IMR-90 (cell line): ENCODE data around the gene DCHS2. TPM values are rescaled to one million over a fixed set of nuclear protein-coding genes. Genes with fewer than 3 reads are reported as not detected.

Experiments
- ATAC-seq: fragments of 200-7000 bp; cut with Tn5 transposase; 2 replicates; pipeline ENCODE4 v1.9.1; 2020; ENCODE audit warnings: low read depth, mild to moderate bottlenecking, moderate library complexity
- BruUV-seq: library from RNA; stranded (reverse); fragments of 400-500 nt; replicated peaks from 2 replicates; lab custom pipeline; 2021; lab: Mats Ljungman, UMichigan
- CTCF ChIA-PET: fragments of 300-600 bp; formaldehyde crosslinking; extraction: SDS; loops from one replicate; lab custom pipeline; 2021; ENCODE audit warnings: antibody characterized with exemption; lab: Yijun Ruan, JAX
- POLR2A ChIA-PET: fragments of 300-600 bp; sonication (Branson Sonifier 250); formaldehyde crosslinking; loops from one replicate; lab custom pipeline; 2022; ENCODE audit warnings: antibody characterized with exemption; ENCODE audit not compliant: unreplicated experiment; lab: Charles Lee
- DNase-seq: peaks from one replicate; pipeline ENCODE4 v3.0.0; 2013
- H2AFZ ChIP-seq: replicated peaks from 2 replicates; pipeline ENCODE3; 2013; ENCODE audit warnings: low read length, mild to moderate bottlenecking; ENCODE audit not compliant: poor library complexity
- H2AK5ac ChIP-seq: 2 replicates; pipeline ENCODE4 v1.6.1; 2013; ENCODE audit warnings: low read depth, low read length, inconsistent platforms
- H2AK9ac ChIP-seq: replicated peaks from 2 replicates; pipeline ENCODE3; 2013; ENCODE audit warnings: mild to moderate bottlenecking, low read depth, low read length, moderate library complexity; ENCODE audit not compliant: poor library complexity
- H2BK120ac ChIP-seq: 2 replicates; pipeline ENCODE4 v1.6.1; 2013; ENCODE audit warnings: low read depth, low read length, inconsistent platforms
- H2BK15ac ChIP-seq: 3 replicates; pipeline ENCODE4 v1.6.1; 2013; ENCODE audit warnings: low read depth, low read length, inconsistent platforms
- H2BK20ac ChIP-seq: 2 replicates; pipeline ENCODE4 v1.6.1; 2013; ENCODE audit warnings: low read depth, mild to moderate bottlenecking, inconsistent platforms, low read length, moderate library complexity
- H2BK5ac ChIP-seq: 2 replicates; pipeline ENCODE4 v1.6.1; 2013; ENCODE audit warnings: mild to moderate bottlenecking, low read depth, low read length, inconsistent platforms; ENCODE audit not compliant: poor library complexity, severe bottlenecking
- H3K14ac ChIP-seq: replicated peaks from 2 replicates; pipeline ENCODE4 v1.6.1; 2013; ENCODE audit warnings: low read depth, low read length, inconsistent platforms
- H3K18ac ChIP-seq: 2 replicates; pipeline ENCODE4 v1.6.1; 2013; ENCODE audit warnings: low read depth, low read length, control low read depth
- H3K23ac ChIP-seq: 2 replicates; pipeline ENCODE4 v1.6.1; 2013; ENCODE audit warnings: low read depth, low read length, inconsistent platforms
- H3K27ac ChIP-seq: 2 replicates; pipeline ENCODE4 v1.5.1; 2013; ENCODE audit warnings: mild to moderate bottlenecking, control low read depth, low read length; ENCODE audit not compliant: insufficient read depth
- H3K27me3 ChIP-seq: 2 replicates; pipeline ENCODE4 v1.6.1; 2013; ENCODE audit warnings: low read length; ENCODE audit not compliant: control insufficient read depth, insufficient read depth
- H3K36me3 ChIP-seq: 2 replicates; pipeline ENCODE4 v1.6.1; 2013; ENCODE audit warnings: low read length, mixed read lengths; ENCODE audit not compliant: control insufficient read depth, insufficient read depth
- H3K4ac ChIP-seq: 2 replicates; pipeline ENCODE4 v1.6.1; 2013; ENCODE audit warnings: low read depth, low read length, inconsistent platforms
- H3K4me1 ChIP-seq: 2 replicates; pipeline ENCODE4 v1.6.1; 2013; ENCODE audit warnings: low read length, mixed read lengths; ENCODE audit not compliant: control insufficient read depth, insufficient read depth
- H3K4me2 ChIP-seq: 2 replicates; pipeline ENCODE4 v1.6.1; 2013; ENCODE audit warnings: low read depth, mild to moderate bottlenecking, control low read depth, low read length, moderate library complexity
- H3K4me3 ChIP-seq: 2 replicates; pipeline ENCODE4 v1.5.1; 2013; ENCODE audit warnings: low read depth, mild to moderate bottlenecking, control low read depth, low read length, moderate library complexity; ENCODE audit not compliant: insufficient read depth
- H3K56ac ChIP-seq: 2 replicates; pipeline ENCODE4 v1.6.1; 2013; ENCODE audit warnings: low read length, inconsistent platforms; ENCODE audit not compliant: insufficient read depth; ENCODE audit errors: extremely low read depth
- H3K79me1 ChIP-seq, 2 experiments: 2 replicates each; pipeline ENCODE4 v1.6.1; 2013; ENCODE audit warnings: low read length in 2 of 2, inconsistent platforms in 1 of 2, low read depth in 1 of 2
- H3K9ac ChIP-seq: 2 replicates; pipeline ENCODE4 v1.6.1; 2013; ENCODE audit warnings: low read depth, low read length, control low read depth
- H3K9me1 ChIP-seq: 2 replicates; pipeline ENCODE4 v1.6.1; 2013; ENCODE audit warnings: low read length, inconsistent platforms; ENCODE audit not compliant: insufficient read depth
- H3K9me3 ChIP-seq: 2 replicates; pipeline ENCODE4 v1.6.1; 2013; ENCODE audit warnings: low read length; ENCODE audit not compliant: control insufficient read depth, insufficient read depth
- H4K20me1 ChIP-seq: 2 replicates; pipeline ENCODE4 v1.6.1; 2013; ENCODE audit warnings: low read length, inconsistent platforms; ENCODE audit not compliant: insufficient read depth
- H4K5ac ChIP-seq: 2 replicates; pipeline ENCODE4 v1.6.1; 2013; ENCODE audit warnings: mild to moderate bottlenecking, low read depth, low read length, control low read depth
- H4K8ac ChIP-seq, 2 experiments: 2 replicates each; pipeline ENCODE4 v1.6.1; 2013; ENCODE audit warnings: low read depth in 2 of 2, low read length in 2 of 2, control low read depth in 1 of 2, inconsistent platforms in 1 of 2
- H4K91ac ChIP-seq: 2 replicates; pipeline ENCODE4 v1.6.1; 2013; ENCODE audit warnings: low read depth, low read length, inconsistent platforms; ENCODE audit not compliant: insufficient read depth
- BHLHE40 ChIP-seq: fragments of 150-350 bp; IDR thresholded peaks from 2 replicates; pipeline ENCODE4 v1.6.1; 2016; ENCODE audit warnings: mild to moderate bottlenecking, low read depth, low read length
- CEBPB ChIP-seq: IDR thresholded peaks from 2 replicates; pipeline ENCODE4 v1.6.1; 2012; ENCODE audit warnings: low read depth, low read length, improper control_type of control experiment
- CHD1 ChIP-seq: IDR thresholded peaks from 2 replicates; pipeline ENCODE4 v1.6.1; 2012; ENCODE audit warnings: low read depth, low read length, improper control_type of control experiment
- FOS ChIP-seq: fragments of 150-350 bp; IDR thresholded peaks from 2 replicates; pipeline ENCODE4 v1.6.1; 2016; ENCODE audit warnings: low read depth, low read length
- MAFK ChIP-seq: IDR thresholded peaks from 2 replicates; pipeline ENCODE4 v1.6.1; 2012; ENCODE audit warnings: low read depth, low read length, improper control_type of control experiment
- MAZ ChIP-seq: IDR thresholded peaks from 2 replicates; pipeline ENCODE4 v1.6.1; 2012; ENCODE audit warnings: low read depth, mild to moderate bottlenecking, low read length, improper control_type of control experiment, moderate library complexity, borderline replicate concordance
- MXI1 ChIP-seq: IDR thresholded peaks from 2 replicates; pipeline ENCODE4 v1.6.1; 2012; ENCODE audit warnings: low read depth, mild to moderate bottlenecking, low read length, moderate library complexity, borderline replicate concordance
- NFE2L2 ChIP-seq: fragments of 150-350 bp; IDR thresholded peaks from 2 replicates; pipeline ENCODE4 v1.6.1; 2016; ENCODE audit warnings: low read depth, mild to moderate bottlenecking, low read length
- POLR2A ChIP-seq: IDR thresholded peaks from 2 replicates; pipeline ENCODE4 v1.6.1; 2012; ENCODE audit warnings: mild to moderate bottlenecking, low read depth, low read length
- RAD21 ChIP-seq: IDR thresholded peaks from 2 replicates; pipeline ENCODE4 v1.6.1; 2012; ENCODE audit warnings: low read length, improper control_type of control experiment
- RCOR1 ChIP-seq: IDR thresholded peaks from 2 replicates; pipeline ENCODE4 v1.6.1; 2012; ENCODE audit warnings: mild to moderate bottlenecking, low read length, improper control_type of control experiment; ENCODE audit not compliant: insufficient replicate concordance
- RFX5 ChIP-seq: IDR thresholded peaks from 2 replicates; pipeline ENCODE4 v1.8.0; 2012; ENCODE audit warnings: low read depth, mild to moderate bottlenecking, low read length, moderate library complexity
- SMC3 ChIP-seq: fragments of 150-350 bp; IDR thresholded peaks from 2 replicates; pipeline ENCODE4 v1.6.1; 2016; ENCODE audit warnings: low read depth, mild to moderate bottlenecking, antibody characterized with exemption, low read length, moderate library complexity
- whole genome bisulfite sequencing, 2 experiments: methylation state at CpG; one replicate each; pipeline versions ENCODE4 v1.1.5 to v1.1.7; 2013; ENCODE audit warnings: missing lambda C conversion rate in 2 of 2; ENCODE audit not compliant: insufficient read length in 1 of 2; ENCODE audit errors: extremely low coverage in 2 of 2; 5-methylcytosine and 5-hydroxymethylcytosine counted together
- dilution Hi-C: fragments of 300-500 bp; cut with HindIII; formaldehyde crosslinking; loops from one replicate; pipeline ENCODE4 v1.14.3; 2018; ENCODE audit warnings: low sequenced_read_pairs; ENCODE audit not compliant: unreplicated experiment
- in situ Hi-C: fragments of 300-500 bp; cut with MboI; formaldehyde crosslinking; loops from 3 replicates; pipeline ENCODE4 v1.14.3; 2019; ENCODE audit warnings: low sequenced_read_pairs, inconsistent platforms, mixed read lengths
- intact Hi-C: fragments of 100-400 bp; cut with micrococcal nuclease; formaldehyde crosslinking; loops from 2 replicates; pipeline ENCODE4 v1.10.0; 2022
- polyA plus RNA-seq, 3 experiments: library from polyadenylated mRNA; depleted of rRNA; stranded (reverse); fragments of >200 nt; gene quantifications; 2 replicates each; pipeline ENCODE4 v1.2.3, GENCODE V29; 2012; ENCODE audit warnings: low replicate concordance in 1 of 3
- total RNA-seq: library from RNA; depleted of rRNA; stranded (reverse); fragments of >200 nt; gene quantifications from 2 replicates; pipeline ENCODE4 v1.2.3, GENCODE V29; 2012
- TF ChIP-seq, protein P1 (sequence below): conservative IDR thresholded peaks from 2 replicates; pipeline ENCODE4 v1.5.1; 2012; ENCODE audit warnings: mild to moderate bottlenecking, low read depth, low read length, improper control_type of control experiment
- TF ChIP-seq, protein P2 (sequence below): fragments of 150-350 bp; IDR thresholded peaks from 2 replicates; pipeline ENCODE4 v1.6.1; 2016; ENCODE audit warnings: low read depth, mild to moderate bottlenecking, low read length, moderate library complexity, borderline replicate concordance
- TF ChIP-seq, protein P3 (sequence below): fragments of 150-350 bp; IDR thresholded peaks from 2 replicates; pipeline ENCODE4 v1.6.1; 2017; ENCODE audit warnings: mild to moderate bottlenecking, antibody characterized with exemption, low read length, low read depth

The DCHS2 gene
- total and polyA plus RNA-seq, 2 of the 4 experiments (the other 2 are of a cell fraction) = not detected

DNA sequence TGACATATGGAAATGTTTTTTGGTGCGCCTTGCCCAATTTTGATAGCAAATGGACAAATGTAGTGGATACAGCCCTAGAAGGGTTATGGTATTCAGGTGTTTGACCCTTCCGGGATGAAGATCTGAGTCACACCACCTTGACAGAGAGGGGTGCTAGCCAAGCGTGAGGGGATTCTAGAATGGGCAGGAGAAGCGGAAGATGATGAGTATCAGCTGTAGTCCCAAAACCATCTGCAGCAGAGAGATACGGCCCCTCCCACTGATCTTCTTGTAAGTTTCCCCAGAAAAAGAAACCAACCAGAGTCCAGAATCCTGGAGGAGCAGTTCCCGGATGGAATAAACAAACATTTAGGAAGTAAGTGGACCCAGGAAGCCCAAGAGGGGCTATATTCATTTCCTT, 18.1 kb downstream of the DCHS2 start:
- Histone ChIP-seq H3K4ac (no peak overlapping the region), H3K27me3 (no peaks in the 10 kb centered on the region), H3K9ac (no peak overlapping the region), H3K23ac (no peak overlapping the region), H2BK20ac (no peak overlapping the region), H3K27ac (no peak overlapping the region), H2BK5ac (no peak overlapping the region), H3K4me2 (no peak overlapping the region), H2AK9ac (no peak overlapping the region), H2BK15ac (no peak overlapping the region), H2AK5ac (no peak overlapping the region), H3K14ac (no peak overlapping the region), H4K5ac (no peak overlapping the region), H3K9me1 (no peaks in the 10 kb centered on the region), H3K79me1 (no peaks in the 10 kb centered on the region), H3K56ac (no peak overlapping the region), H4K20me1 (no peaks in the 10 kb centered on the region), H2BK120ac (no peak overlapping the region), H3K18ac (no peak overlapping the region), H2AFZ (no peak overlapping the region), H3K4me3 (no peak overlapping the region), H4K91ac (no peak overlapping the region), H3K4me1 (no peaks in the 10 kb centered on the region), H3K9me3 (no peaks in the 10 kb centered on the region), H3K36me3 (no peaks in the 10 kb centered on the region), H4K8ac (no peak overlapping the region)
- ATAC-seq (no peak), DNase-seq (no peak)
- no CpG with 5 or more reads among the region's 6 CpGs for WGBS, 2 experiments
- in situ Hi-C loops (no loop called here), intact Hi-C loops (no loop called here), dilution Hi-C loops (no loop called here)
- BruUV-seq = no TSS peak
- no peak for TF ChIP-seq FOS
- TF ChIP-seq MAZ = no peak
- no peak for TF ChIP-seq BHLHE40
- no peak for TF ChIP-seq CEBPB
- TF ChIP-seq POLR2A = no peak
- TF ChIP-seq MAFK = no peak
- TF ChIP-seq, protein P1, sequence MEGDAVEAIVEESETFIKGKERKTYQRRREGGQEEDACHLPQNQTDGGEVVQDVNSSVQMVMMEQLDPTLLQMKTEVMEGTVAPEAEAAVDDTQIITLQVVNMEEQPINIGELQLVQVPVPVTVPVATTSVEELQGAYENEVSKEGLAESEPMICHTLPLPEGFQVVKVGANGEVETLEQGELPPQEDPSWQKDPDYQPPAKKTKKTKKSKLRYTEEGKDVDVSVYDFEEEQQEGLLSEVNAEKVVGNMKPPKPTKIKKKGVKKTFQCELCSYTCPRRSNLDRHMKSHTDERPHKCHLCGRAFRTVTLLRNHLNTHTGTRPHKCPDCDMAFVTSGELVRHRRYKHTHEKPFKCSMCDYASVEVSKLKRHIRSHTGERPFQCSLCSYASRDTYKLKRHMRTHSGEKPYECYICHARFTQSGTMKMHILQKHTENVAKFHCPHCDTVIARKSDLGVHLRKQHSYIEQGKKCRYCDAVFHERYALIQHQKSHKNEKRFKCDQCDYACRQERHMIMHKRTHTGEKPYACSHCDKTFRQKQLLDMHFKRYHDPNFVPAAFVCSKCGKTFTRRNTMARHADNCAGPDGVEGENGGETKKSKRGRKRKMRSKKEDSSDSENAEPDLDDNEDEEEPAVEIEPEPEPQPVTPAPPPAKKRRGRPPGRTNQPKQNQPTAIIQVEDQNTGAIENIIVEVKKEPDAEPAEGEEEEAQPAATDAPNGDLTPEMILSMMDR = no peak
- no peak for TF ChIP-seq SMC3
- TF ChIP-seq, protein P2, sequence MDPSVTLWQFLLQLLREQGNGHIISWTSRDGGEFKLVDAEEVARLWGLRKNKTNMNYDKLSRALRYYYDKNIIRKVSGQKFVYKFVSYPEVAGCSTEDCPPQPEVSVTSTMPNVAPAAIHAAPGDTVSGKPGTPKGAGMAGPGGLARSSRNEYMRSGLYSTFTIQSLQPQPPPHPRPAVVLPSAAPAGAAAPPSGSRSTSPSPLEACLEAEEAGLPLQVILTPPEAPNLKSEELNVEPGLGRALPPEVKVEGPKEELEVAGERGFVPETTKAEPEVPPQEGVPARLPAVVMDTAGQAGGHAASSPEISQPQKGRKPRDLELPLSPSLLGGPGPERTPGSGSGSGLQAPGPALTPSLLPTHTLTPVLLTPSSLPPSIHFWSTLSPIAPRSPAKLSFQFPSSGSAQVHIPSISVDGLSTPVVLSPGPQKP = no peak
- TF ChIP-seq, protein P3, sequence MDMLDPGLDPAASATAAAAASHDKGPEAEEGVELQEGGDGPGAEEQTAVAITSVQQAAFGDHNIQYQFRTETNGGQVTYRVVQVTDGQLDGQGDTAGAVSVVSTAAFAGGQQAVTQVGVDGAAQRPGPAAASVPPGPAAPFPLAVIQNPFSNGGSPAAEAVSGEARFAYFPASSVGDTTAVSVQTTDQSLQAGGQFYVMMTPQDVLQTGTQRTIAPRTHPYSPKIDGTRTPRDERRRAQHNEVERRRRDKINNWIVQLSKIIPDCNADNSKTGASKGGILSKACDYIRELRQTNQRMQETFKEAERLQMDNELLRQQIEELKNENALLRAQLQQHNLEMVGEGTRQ = no peak
- TF ChIP-seq MXI1 = no peak
- no peak for TF ChIP-seq CHD1
- no peak for TF ChIP-seq RAD21
- no peak for TF ChIP-seq NFE2L2
- no peak for TF ChIP-seq RCOR1
- TF ChIP-seq RFX5 = no peak
- ChIA-PET CTCF (no interaction called here), POLR2A (no interaction called here)
